Breast epithelium (tissue), 3 donors: ENCODE data around the gene YY1.

Source experiments
- CTCF ChIP-seq, 3 donors: fragments of 450-650 bp; IDR thresholded peaks; one replicate each; pipeline ENCODE4 v1.5.1; 2016 to 2017; ENCODE audit warnings: antibody characterized with exemption in 3 of 3, mild to moderate bottlenecking in 3 of 3, moderate library complexity in 3 of 3
- POLR2A ChIP-seq: fragments of 450-650 bp; IDR thresholded peaks from one replicate; pipeline ENCODE4 v1.6.1; 2016; ENCODE audit warnings: antibody characterized with exemption, mild to moderate bottlenecking, moderate library complexity

GRCh38 chr14:100224229-100224866 is 14.6 kb upstream of the YY1 start:
- TF ChIP-seq CTCF (IDR thresholded peaks at IDR 0.05) (no peak), POLR2A (no peak)
